ENCODE results near the gene MESD.
A peak's percentile ranks its signal among the peaks of the same experiment; 100 is the strongest.

The MESD gene

GRCh38 chr15:80932513-80932815 lies 57.2 kb downstream of the MESD start:
- no peak for DNase-seq

GRCh38 chr15:80931721-80932512 lies 57.7 kb downstream of the MESD start:
- no peak for DNase-seq

GRCh38 chr15:80931191-80931590 lies 58.4 kb downstream of the MESD start:
- DNase-seq, result no peak

- no peak for DNase-seq
These were observed 59.9 kb downstream of the MESD start for GRCh38 chr15:80929689-80930088.

- no peak for DNase-seq
These were observed 60.4 kb downstream of the MESD start for GRCh38 chr15:80929225-80929624.

- no peak for DNase-seq
These were observed 63.5 kb downstream of the MESD start for GRCh38 chr15:80926126-80926525.

GRCh38 chr15:80925597-80926059 lies 64.0 kb downstream of the MESD start:
- DNase-seq, result no peak

- DNase-seq, result no peak
These were observed 65.3 kb downstream of the MESD start for GRCh38 chr15:80924278-80924677.

- DNase-seq, result no peak
These were observed 66.0 kb downstream of the MESD start for GRCh38 chr15:80923668-80924067.

GRCh38 chr15:80921736-80922410 lies 67.7 kb downstream of the MESD start:
- no peak for DNase-seq

GRCh38 chr15:80920271-80920699 lies 69.3 kb downstream of the MESD start:
- DNase-seq, result no peak

- no peak for DNase-seq
These were observed 71.3 kb downstream of the MESD start for GRCh38 chr15:80918196-80918783.

GRCh38 chr15:80916056-80916455 lies 73.6 kb downstream of the MESD start:
- DNase-seq, result no peak

GRCh38 chr15:80915472-80915871 lies 74.1 kb downstream of the MESD start:
- no peak for DNase-seq

GRCh38 chr15:80913541-80913940 lies 76.1 kb downstream of the MESD start:
- DNase-seq, result no peak

- DNase-seq, result no peak
These were observed 76.9 kb downstream of the MESD start for GRCh38 chr15:80912673-80913072.

- DNase-seq, result no peak
These were observed 77.8 kb downstream of the MESD start for GRCh38 chr15:80911821-80912220.

- peak; percentile 81 for DNase-seq
These were observed 83.4 kb downstream of the MESD start for GRCh38 chr15:80906159-80906766.

- DNase-seq, result peak; percentile 2
These were observed 84.6 kb downstream of the MESD start for GRCh38 chr15:80904998-80905397.

- DNase-seq, result no peak
These were observed 87.3 kb downstream of the MESD start for GRCh38 chr15:80902298-80902801.

GRCh38 chr15:80898040-80898439 lies 91.6 kb downstream of the MESD start:
- no peak for DNase-seq
